GM23338 (cell line): Measurements from ENCODE around the gene DHRSX. TPM values are rescaled to one million over a fixed set of nuclear protein-coding genes. Genes with fewer than 3 reads are reported as not detected.

Experiments used
- polyA plus RNA-seq: library from polyadenylated mRNA; unstranded; fragments of >200 nt; fragmentation: Nextera tagmentation; extraction: Ambion mirVana; gene quantifications from 2 replicates; pipeline ENCODE4 v1.2.1, GENCODE V29; 2016
- total RNA-seq: library from RNA; depleted of rRNA; stranded (reverse); fragments of >200 nt; shearing (Covaris generic); gene quantifications from 2 replicates; pipeline ENCODE4 v1.2.3, GENCODE V29; 2014; rRNA removed

DHRSX gene
- total and polyA plus RNA-seq, 2 experiments from 2014 or later, result 33.9 to 43.0 TPM

Other genes with a start within 250 kb of the DHRSX start
- gene ZBED1, start within 50 bp of the DHRSX start, total RNA-seq, result 43.8 and 45.0 TPM in 2 replicates
- 16.1 and 16.4 TPM in 2 replicates for gene ZBED1, start within 50 bp of the DHRSX start, polyA plus RNA-seq
- 28.5 and 34.5 TPM in 2 replicates for gene CD99, start 190.3 kb upstream of the DHRSX start, total RNA-seq
- gene CD99, start 190.3 kb upstream of the DHRSX start, polyA plus RNA-seq, result 43.1 and 43.7 TPM in 2 replicates